Effector memory CD8-positive, alpha-beta T cell (primary cell): ENCODE results near the gene MARF1.

Experiments used
- ATAC-seq: fragments of 150-1000 bp; cut with Tn5 transposase; replicated peaks from 2 replicates; pipeline ENCODE4 v1.10.0; 2021; ENCODE audit warnings: mild to moderate bottlenecking, moderate library complexity
- DNase-seq, 3 experiments: peaks; one replicate each; pipeline ENCODE4 v3.0.0; 2021
- H3K27ac Mint-ChIP-seq, 2 donors: one replicate each; pipeline ENCODE4 v1.8.0; 2022; ENCODE audit warnings: mild to moderate bottlenecking in 2 of 2, mixed read lengths in 2 of 2, moderate library complexity in 2 of 2
- H3K27me3 Mint-ChIP-seq, 2 donors: one replicate each; pipeline ENCODE4 v1.8.0; 2022; ENCODE audit warnings: mixed read lengths in 2 of 2
- H3K36me3 Mint-ChIP-seq: one replicate; pipeline ENCODE4 v1.8.0; 2022; ENCODE audit warnings: mild to moderate bottlenecking, moderate library complexity, mixed read lengths; ENCODE audit not compliant: insufficient read depth
- H3K4me1 Mint-ChIP-seq, 2 donors: one replicate each; pipeline ENCODE4 v1.8.0; 2022; ENCODE audit warnings: low read depth in 2 of 2, mixed read lengths in 2 of 2
- H3K4me3 Mint-ChIP-seq, 2 donors: one replicate each; pipeline ENCODE4 v1.8.0; 2022; ENCODE audit warnings: mild to moderate bottlenecking in 2 of 2, mixed read lengths in 2 of 2, moderate library complexity in 2 of 2
- H3K9me3 Mint-ChIP-seq, 2 donors: one replicate each; pipeline ENCODE4 v1.8.0; 2022; ENCODE audit warnings: mixed read lengths in 2 of 2

Gene MARF1

GRCh38 chr16:15597135-15597534 is 45.8 kb downstream of the MARF1 start:
- ATAC-seq (no peak), DNase-seq (no peak)
- Mint-ChIP-seq H3K4me1 (peaks cover 13 to 25% of the 10 kb centered on the region in 2 donors), H3K27ac (peak overlapping the region; percentile 58 to 99), H3K4me3 (no peak overlapping the region), H3K9me3 (no peaks in the 10 kb centered on the region), H3K36me3 (peaks cover 66% of the 10 kb centered on the region), H3K27me3 (no peaks in the 10 kb centered on the region)

DNA sequence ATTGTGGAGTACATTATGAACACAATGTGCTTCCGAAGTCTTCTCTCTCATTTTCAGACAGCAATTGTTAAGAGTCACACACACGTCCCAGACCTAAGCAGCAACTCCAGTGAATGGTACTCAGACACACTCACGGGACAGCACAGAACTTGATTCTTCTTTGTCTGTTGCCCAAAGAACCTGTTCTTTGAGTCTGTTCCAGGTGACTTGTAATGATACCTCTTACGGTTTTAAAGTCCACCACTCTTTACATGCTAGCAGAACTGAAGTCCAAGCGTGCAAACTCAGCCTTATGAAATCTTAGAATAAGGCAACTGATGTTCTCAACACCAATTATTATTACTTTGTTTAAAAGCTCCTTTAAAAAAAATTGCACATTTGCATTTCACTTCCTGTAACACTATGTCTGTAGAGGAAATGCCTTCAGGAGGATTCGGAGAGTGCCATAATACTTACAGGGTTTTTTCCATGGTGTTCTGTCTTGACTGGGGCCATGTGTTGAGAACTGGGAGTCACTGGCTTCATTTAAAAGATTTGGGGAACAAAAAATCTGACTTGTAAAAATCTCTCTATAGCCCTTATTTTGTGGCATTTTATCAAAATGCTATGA is 48.1 kb downstream of the MARF1 start:
- Mint-ChIP-seq H3K27ac (peak overlapping the region; percentile 99), H3K4me1 (peaks cover 26 to 40% of the 10 kb centered on the region in 2 donors), H3K4me3 (peak overlapping the region in 1 of 2 donors; percentile 25), H3K27me3 (no peaks in the 10 kb centered on the region), H3K36me3 (peaks cover 51% of the 10 kb centered on the region), H3K9me3 (no peaks in the 10 kb centered on the region)
- ATAC-seq (no peak), DNase-seq (no peak)

DNA sequence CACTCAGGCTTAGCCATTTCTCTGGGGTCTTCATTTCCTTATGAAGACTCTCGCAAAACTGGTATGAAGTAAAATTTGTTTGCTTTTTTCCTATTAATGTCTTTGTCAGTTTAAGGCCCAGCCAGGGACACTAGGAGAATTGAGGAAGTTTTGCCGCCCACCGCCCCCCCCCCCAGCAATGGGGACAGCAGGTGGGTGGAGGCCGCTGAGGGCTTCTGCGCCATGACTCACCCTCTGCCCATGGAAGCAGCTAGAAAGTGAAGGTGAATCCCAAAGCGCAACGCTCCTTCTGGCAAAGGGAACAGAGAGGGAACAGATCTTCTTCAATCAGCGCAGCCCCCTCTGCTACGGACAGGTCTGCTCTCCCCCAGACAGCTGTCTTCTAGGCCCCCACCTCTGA is 49.7 kb downstream of the MARF1 start:
- Mint-ChIP-seq H3K9me3 (no peaks in the 10 kb centered on the region), H3K27me3 (no peaks in the 10 kb centered on the region), H3K4me3 (peak overlapping the region in 1 of 2 donors; percentile 41), H3K4me1 (peaks cover 35 to 45% of the 10 kb centered on the region in 2 donors), H3K36me3 (peaks cover 41% of the 10 kb centered on the region), H3K27ac (peak overlapping the region; percentile 99)
- ATAC-seq (no peak), DNase-seq (no peak)

- DNase-seq (peak in 1 of 3 experiments; percentile 11), ATAC-seq (no peak)
- Mint-ChIP-seq H3K9me3 (no peaks in the 10 kb centered on the region), H3K36me3 (peaks cover 35% of the 10 kb centered on the region), H3K4me3 (peak overlapping the region; percentile 28 to 59), H3K27me3 (no peaks in the 10 kb centered on the region), H3K27ac (peak overlapping the region; percentile 99), H3K4me1 (peaks cover 36 to 45% of the 10 kb centered on the region in 2 donors)
Observed at GRCh38 chr16:15592324-15592723, 50.6 kb downstream of the MARF1 start.

- H3K27me3 Mint-ChIP-seq = no peaks in the 10 kb centered on the region
- peaks cover 13% of the 10 kb centered on the region for H3K36me3 Mint-ChIP-seq
- no peak for DNase-seq
- ATAC-seq = no peak
- H3K9me3 Mint-ChIP-seq = peaks cover 0 to 4% of the 10 kb centered on the region in 2 donors
- H3K4me3 Mint-ChIP-seq = no peak overlapping the region
- peak overlapping the region; percentile 69 to 99 for H3K27ac Mint-ChIP-seq
- H3K4me1 Mint-ChIP-seq = peaks cover 23 to 29% of the 10 kb centered on the region in 2 donors
Observed at GRCh38 chr16:15587152-15587825, 55.7 kb downstream of the MARF1 start.

- Mint-ChIP-seq H3K9me3 (peaks cover 0 to 4% of the 10 kb centered on the region in 2 donors), H3K4me1 (peaks cover 23 to 28% of the 10 kb centered on the region in 2 donors), H3K36me3 (peaks cover 13% of the 10 kb centered on the region), H3K4me3 (no peak overlapping the region), H3K27me3 (no peaks in the 10 kb centered on the region), H3K27ac (peak overlapping the region in 1 of 2 donors; percentile 69)
- DNase-seq (no peak), ATAC-seq (no peak)
Observed at GRCh38 chr16:15586716-15587115, 56.2 kb downstream of the MARF1 start.

GRCh38 chr16:15585956-15586355 is 57.0 kb downstream of the MARF1 start:
- Mint-ChIP-seq H3K27me3 (no peaks in the 10 kb centered on the region), H3K27ac (peak overlapping the region in 1 of 2 donors; percentile 44), H3K4me1 (peaks cover 18 to 24% of the 10 kb centered on the region in 2 donors), H3K36me3 (peaks cover 7% of the 10 kb centered on the region), H3K9me3 (peaks cover 0 to 4% of the 10 kb centered on the region in 2 donors), H3K4me3 (no peak overlapping the region)
- DNase-seq = no peak
- ATAC-seq = no peak

GRCh38 chr16:15583526-15583925 is 59.4 kb downstream of the MARF1 start:
- Mint-ChIP-seq H3K9me3 (peaks cover 0 to 4% of the 10 kb centered on the region in 2 donors), H3K4me3 (no peak overlapping the region), H3K36me3 (no peaks in the 10 kb centered on the region), H3K4me1 (peaks cover 4 to 12% of the 10 kb centered on the region in 2 donors), H3K27ac (no peak overlapping the region), H3K27me3 (no peaks in the 10 kb centered on the region)
- DNase-seq (no peak), ATAC-seq (no peak)

DNA sequence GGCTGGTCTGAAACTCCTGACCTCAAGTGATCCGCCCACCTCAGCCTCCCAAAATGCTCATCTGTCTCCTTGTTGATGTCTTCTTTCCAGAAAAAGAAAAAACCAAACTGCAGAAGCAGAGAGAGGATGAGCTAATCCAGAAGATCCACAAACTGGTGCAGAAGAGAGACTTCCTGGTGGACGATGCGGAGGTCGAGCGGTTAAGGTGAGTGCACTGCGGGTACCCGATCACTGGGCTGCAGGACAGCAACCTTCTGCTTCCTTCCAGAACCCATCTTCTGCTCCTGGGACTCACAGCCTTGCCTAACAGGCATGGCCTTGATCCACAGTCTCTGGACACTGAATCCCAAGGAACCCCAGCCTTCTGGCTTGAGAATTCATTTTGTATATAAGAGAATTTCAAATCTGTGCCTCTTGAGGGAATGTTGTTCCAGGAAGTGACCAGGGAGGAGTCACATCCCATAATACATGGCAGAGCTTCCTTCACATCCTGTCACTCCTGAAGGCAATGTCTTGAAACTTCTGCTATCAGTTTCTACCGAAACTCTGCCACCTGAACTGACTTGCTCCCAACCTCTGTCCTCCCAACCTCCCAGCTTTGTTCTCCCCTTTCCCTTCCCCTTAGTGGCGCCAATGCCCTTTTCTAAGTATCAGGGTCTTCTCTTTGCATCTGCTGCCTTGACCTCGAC is 61.7 kb downstream of the MARF1 start:
- no peaks in the 10 kb centered on the region for H3K36me3 Mint-ChIP-seq
- ATAC-seq (no peak), DNase-seq (no peak)
- no peaks in the 10 kb centered on the region for H3K27me3 Mint-ChIP-seq
- peaks cover 0 to 4% of the 10 kb centered on the region in 2 donors for H3K9me3 Mint-ChIP-seq
- H3K27ac Mint-ChIP-seq = peak overlapping the region in 1 of 2 donors; percentile 71
- H3K4me1 Mint-ChIP-seq = peaks cover 4 to 7% of the 10 kb centered on the region in 2 donors
- no peak overlapping the region for H3K4me3 Mint-ChIP-seq

DNA sequence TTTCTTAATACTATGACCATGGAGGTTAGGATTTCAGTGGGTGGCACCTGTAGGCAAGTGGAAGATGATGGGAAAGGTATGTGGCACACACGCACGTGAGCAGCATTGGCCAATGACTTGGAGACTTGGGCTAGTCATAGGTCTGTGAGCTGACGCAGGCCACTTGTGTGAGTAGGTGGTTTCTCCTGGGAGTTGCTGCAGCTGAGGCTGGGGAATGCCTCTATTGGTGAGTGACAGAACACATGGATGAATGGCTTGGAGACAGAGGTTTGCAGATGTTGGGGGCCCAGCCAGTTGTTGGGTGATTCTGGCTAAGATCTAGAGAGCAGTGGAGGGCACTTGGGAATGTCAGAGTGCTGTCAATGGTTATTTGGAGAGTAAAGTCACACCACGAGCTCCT is 64.1 kb downstream of the MARF1 start:
- DNase-seq = no peak
- Mint-ChIP-seq H3K9me3 (no peaks in the 10 kb centered on the region), H3K27ac (peak overlapping the region in 1 of 2 donors; percentile 64), H3K4me3 (no peak overlapping the region), H3K36me3 (no peaks in the 10 kb centered on the region), H3K27me3 (no peaks in the 10 kb centered on the region), H3K4me1 (peaks cover 8 to 9% of the 10 kb centered on the region in 2 donors)
- no peak for ATAC-seq

DNA sequence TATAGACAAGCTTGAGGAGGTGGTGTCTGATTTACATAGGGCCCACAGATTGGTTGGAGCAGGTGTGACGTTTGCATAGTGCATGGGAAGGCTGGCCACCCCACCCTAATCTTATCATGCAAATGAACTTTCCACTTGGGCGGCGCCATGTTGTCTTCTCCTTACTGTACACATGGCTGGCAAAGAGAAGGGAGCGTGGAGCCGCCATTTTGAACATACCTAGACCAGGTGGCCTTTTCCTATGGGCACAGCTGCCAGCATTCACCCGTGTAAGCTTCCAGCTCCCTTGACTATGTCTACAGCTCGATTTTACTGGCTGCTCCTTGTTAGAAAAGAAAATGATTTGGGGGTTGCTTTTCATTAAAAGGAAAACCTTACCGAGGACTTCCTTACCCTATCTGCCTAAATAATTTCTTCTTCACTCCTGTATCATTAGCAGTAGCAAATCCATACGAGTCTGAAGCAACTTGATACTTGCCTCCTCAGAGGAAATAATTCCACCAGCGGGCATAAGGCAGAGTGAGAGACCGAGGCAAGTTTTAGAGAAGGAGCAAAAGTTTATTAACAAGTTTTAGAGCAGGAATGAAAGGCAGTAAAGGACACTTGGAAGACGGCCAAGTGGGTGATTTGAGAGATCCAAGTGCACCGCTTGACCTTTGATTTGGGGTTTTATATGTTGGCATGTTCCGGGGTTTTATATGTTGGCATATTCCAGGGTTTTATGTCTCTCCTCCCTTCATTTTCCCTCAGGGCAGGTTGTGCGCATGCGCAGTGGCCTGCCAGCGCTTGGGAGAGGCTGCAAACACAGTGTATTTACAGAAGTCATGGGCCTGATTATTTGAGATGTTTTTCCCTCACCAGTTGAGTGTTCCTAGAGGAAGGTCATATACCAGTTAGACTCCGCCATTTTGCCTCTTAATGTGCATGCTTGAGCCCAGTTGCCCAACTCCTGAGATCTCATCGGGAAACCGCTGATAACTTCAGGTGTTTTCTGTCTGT is 65.7 kb downstream of the MARF1 start:
- Mint-ChIP-seq H3K9me3 (no peaks in the 10 kb centered on the region), H3K36me3 (no peaks in the 10 kb centered on the region), H3K4me1 (peaks cover 8 to 11% of the 10 kb centered on the region in 2 donors), H3K4me3 (no peak overlapping the region), H3K27ac (peak overlapping the region in 1 of 2 donors; percentile 54), H3K27me3 (no peaks in the 10 kb centered on the region)
- no peak for ATAC-seq
- DNase-seq = no peak

GRCh38 chr16:15575293-15576049 is 67.5 kb downstream of the MARF1 start:
- DNase-seq (no peak), ATAC-seq (no peak)
- Mint-ChIP-seq H3K9me3 (no peaks in the 10 kb centered on the region), H3K36me3 (no peaks in the 10 kb centered on the region), H3K4me3 (no peak overlapping the region), H3K27me3 (no peaks in the 10 kb centered on the region), H3K4me1 (peaks cover 4 to 12% of the 10 kb centered on the region in 2 donors), H3K27ac (peak overlapping the region in 1 of 2 donors; percentile 54)
